WERI-Rb-1 (cell line): ENCODE measurements around the gene DCAF11.

Experiments used
- DNase-seq: peaks from one replicate; pipeline ENCODE4 v3.0.0-alpha.2; 2020
- H3K27ac ChIP-seq: fragments of 250-450 bp; sonication (Bioruptor Pico); 2 replicates; pipeline ENCODE4 v1.5.1; 2020; ENCODE audit warnings: mild to moderate bottlenecking, moderate library complexity
- H3K27me3 ChIP-seq: fragments of 250-450 bp; sonication (Bioruptor Pico); 2 replicates; pipeline ENCODE4 v1.5.1; 2021; ENCODE audit warnings: mild to moderate bottlenecking, low read depth, moderate library complexity; ENCODE audit not compliant: insufficient read depth, severe bottlenecking
- H3K36me3 ChIP-seq: fragments of 250-450 bp; sonication (Bioruptor Pico); 2 replicates; pipeline ENCODE4 v1.5.1; 2020; ENCODE audit warnings: mild to moderate bottlenecking, moderate library complexity
- H3K4me3 ChIP-seq: 2 replicates; pipeline ENCODE4 v1.5.1; 2011; ENCODE audit warnings: low read depth, mild to moderate bottlenecking, control low read depth, low read length
- H3K9me3 ChIP-seq: fragments of 250-450 bp; sonication (Bioruptor Pico); 2 replicates; pipeline ENCODE4 v1.5.1; 2021; ENCODE audit warnings: mild to moderate bottlenecking, moderate library complexity; ENCODE audit not compliant: severe bottlenecking
- TF ChIP-seq, protein P1 (sequence below): IDR thresholded peaks from 2 replicates; pipeline ENCODE4 v1.5.1; 2011; ENCODE audit warnings: low read depth, mild to moderate bottlenecking, control low read depth, inconsistent platforms, low read length

The DCAF11 gene

DNA sequence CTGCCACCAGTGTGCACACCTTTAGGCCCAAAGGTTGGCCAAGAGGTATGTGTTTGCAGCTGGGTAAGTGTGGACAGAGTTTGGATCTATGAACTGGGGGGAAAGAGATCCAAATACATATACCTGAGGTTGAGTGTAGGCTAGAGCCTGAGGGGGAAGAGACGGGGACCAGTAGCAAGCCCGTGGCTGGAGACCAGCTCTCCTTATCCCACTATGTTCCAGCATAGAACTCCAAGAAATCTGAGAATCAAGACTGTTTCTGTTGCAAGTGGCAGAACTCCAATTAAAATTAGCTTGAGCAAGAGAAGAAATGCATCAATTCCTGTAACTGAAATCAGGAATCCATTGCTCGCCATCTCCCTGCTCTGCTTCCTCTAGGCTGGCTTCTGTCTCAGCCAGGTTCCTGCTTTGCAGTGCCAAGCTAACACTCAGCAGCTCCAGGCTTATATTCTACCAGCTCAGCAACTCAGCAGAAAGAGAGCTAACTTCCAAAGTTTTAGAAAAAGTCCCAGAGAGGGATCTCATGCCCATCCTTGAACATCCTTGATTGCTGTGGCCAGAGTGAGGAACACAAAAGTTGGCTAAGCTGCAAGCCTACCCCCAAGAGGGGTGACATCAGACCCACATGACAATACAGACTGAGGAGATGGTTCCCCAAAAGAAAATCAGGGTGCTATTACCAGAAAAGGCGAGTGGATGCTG is 21.9 kb upstream of the DCAF11 start:
- DNase-seq: no peak
- H3K4me3 ChIP-seq: no peak overlapping the region
- H3K27me3 ChIP-seq: no peaks in the 10 kb centered on the region
- H3K27ac ChIP-seq: no peak overlapping the region
- TF ChIP-seq, protein P1, sequence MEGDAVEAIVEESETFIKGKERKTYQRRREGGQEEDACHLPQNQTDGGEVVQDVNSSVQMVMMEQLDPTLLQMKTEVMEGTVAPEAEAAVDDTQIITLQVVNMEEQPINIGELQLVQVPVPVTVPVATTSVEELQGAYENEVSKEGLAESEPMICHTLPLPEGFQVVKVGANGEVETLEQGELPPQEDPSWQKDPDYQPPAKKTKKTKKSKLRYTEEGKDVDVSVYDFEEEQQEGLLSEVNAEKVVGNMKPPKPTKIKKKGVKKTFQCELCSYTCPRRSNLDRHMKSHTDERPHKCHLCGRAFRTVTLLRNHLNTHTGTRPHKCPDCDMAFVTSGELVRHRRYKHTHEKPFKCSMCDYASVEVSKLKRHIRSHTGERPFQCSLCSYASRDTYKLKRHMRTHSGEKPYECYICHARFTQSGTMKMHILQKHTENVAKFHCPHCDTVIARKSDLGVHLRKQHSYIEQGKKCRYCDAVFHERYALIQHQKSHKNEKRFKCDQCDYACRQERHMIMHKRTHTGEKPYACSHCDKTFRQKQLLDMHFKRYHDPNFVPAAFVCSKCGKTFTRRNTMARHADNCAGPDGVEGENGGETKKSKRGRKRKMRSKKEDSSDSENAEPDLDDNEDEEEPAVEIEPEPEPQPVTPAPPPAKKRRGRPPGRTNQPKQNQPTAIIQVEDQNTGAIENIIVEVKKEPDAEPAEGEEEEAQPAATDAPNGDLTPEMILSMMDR: no peak
- H3K36me3 ChIP-seq: no peaks in the 10 kb centered on the region
- no peaks in the 10 kb centered on the region for H3K9me3 ChIP-seq

- Histone ChIP-seq H3K9me3 (no peaks in the 10 kb centered on the region), H3K4me3 (no peak overlapping the region; the same call in 1 of the 2 replicates), H3K27ac (peak overlapping the region; percentile 83), H3K27me3 (no peaks in the 10 kb centered on the region), H3K36me3 (no peaks in the 10 kb centered on the region)
- no peak for DNase-seq
- TF ChIP-seq, protein P1: no peak
These were observed 21.2 kb upstream of the DCAF11 start for GRCh38 chr14:24093207-24093900.

GRCh38 chr14:24093901-24094840 is 20.4 kb upstream of the DCAF11 start, which contains the start of gene PCK2:
TSS of gene PCK2 (plus strand) at chr14:24094311. CDS start at chr14:24094406, 95 bp downstream.
- Histone ChIP-seq H3K27ac (peak within 1 kb of the TSS; percentile 83), H3K36me3 (no peaks in the 10 kb centered on the region), H3K4me3 (peak within 1 kb of the TSS; percentile 66), H3K9me3 (no peaks in the 10 kb centered on the region), H3K27me3 (no peaks in the 10 kb centered on the region)
- TF ChIP-seq, protein P1: no peak
- peak; percentile 85 for DNase-seq

DNA sequence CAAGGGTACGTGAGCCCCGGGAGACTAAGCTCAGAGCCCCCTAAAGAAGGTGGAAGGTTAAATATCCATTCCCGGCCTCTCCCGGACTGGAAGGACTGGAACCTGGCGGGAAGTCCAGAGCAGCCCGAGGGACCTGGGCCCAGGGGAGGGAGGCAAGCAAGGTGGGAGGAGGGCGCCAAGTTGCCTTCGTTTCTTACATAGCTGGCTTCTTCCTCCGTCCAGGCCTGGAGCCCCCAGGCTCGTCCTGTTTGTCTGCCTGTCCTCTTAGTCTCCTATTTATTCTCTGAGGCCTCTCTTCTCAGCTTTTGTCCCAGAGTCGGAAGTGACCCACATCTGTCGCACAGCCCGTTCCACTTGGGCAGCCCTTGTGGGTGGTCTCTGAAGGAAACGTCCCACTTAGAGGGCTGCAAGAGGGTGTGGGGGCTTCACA is 19.7 kb upstream of the DCAF11 start:
- H3K27ac ChIP-seq: peak overlapping the region; percentile 83

More for the DNA sequence above, 19.7 kb upstream of the DCAF11 start:
- no peaks in the 10 kb centered on the region for H3K36me3 ChIP-seq
- TF ChIP-seq, protein P1: no peak
- DNase-seq: no peak
- H3K9me3 ChIP-seq: no peaks in the 10 kb centered on the region
- no peaks in the 10 kb centered on the region for H3K27me3 ChIP-seq
- H3K4me3 ChIP-seq: peak overlapping the region; percentile 66
